Right lobe of liver (tissue), 6 donors: ENCODE results near the gene DST. TPM values are rescaled to one million over a fixed set of nuclear protein-coding genes. Genes with fewer than 3 reads are reported as not detected.

Source experiments
- ATAC-seq, 4 donors: fragments of 200-7000 bp; cut with Tn5 transposase; one replicate each; pipeline ENCODE4 v1.9.1; 2020; ENCODE audit warnings: mild to moderate bottlenecking in 4 of 4, moderate library complexity in 4 of 4
- DNase-seq, 3 donors: peaks; one replicate each; pipeline ENCODE4 v3.0.0-alpha.2; 2020
- H3K27ac ChIP-seq, 3 donors: fragments of 200-600 bp; one replicate each; pipeline ENCODE4 v1.8.0; 2022
- H3K27me3 ChIP-seq, 2 donors: fragments of 200-600 bp; one replicate each; pipeline ENCODE4 v1.8.0; 2022
- H3K36me3 ChIP-seq, 4 donors: fragments of 200-600 bp; sonication (generic) in 1 of 4; one replicate each; pipeline versions ENCODE4 v1.5.1 to v1.8.0; 2017 to 2022; ENCODE audit warnings: control low read depth in 1 of 4
- H3K4me1 ChIP-seq, 4 donors: fragments of 200-600 bp; sonication (generic) in 1 of 4; one replicate each; pipeline versions ENCODE4 v1.5.1 to v1.8.0; 2017 to 2022; ENCODE audit warnings: control low read depth in 1 of 4
- H3K4me3 ChIP-seq, 3 donors: fragments of 200-600 bp; one replicate each; pipeline ENCODE4 v1.8.0; 2022
- H3K9me3 ChIP-seq, 4 donors: fragments of 200-600 bp; sonication (generic) in 1 of 4; one replicate each; pipeline versions ENCODE4 v1.5.1 to v1.8.0; 2017 to 2022; ENCODE audit warnings: control low read depth in 1 of 4
- CTCF ChIP-seq, 4 donors: fragments of 200-600 bp in 3 of 4; fragments of 450-650 bp in 1 of 4; IDR thresholded peaks; one replicate each; pipeline versions ENCODE4 v1.5.1 to v1.8.0; 2016 to 2022; ENCODE audit warnings: antibody characterized with exemption in 4 of 4, mild to moderate bottlenecking in 2 of 4
- POLR2A ChIP-seq: fragments of 450-650 bp; IDR thresholded peaks from one replicate; pipeline ENCODE4 v1.6.1; 2017; ENCODE audit warnings: antibody characterized with exemption, mild to moderate bottlenecking
- WGBS: methylation state at CpG from one replicate; pipeline ENCODE4 v1.1.6; 2018; ENCODE audit warnings: low coverage, low lambda C conversion rate; ENCODE audit not compliant: insufficient coverage; ENCODE audit errors: missing lambda C conversion rate; 5-methylcytosine and 5-hydroxymethylcytosine counted together
- intact Hi-C, 2 donors: fragments of 100-400 bp; cut with DNase I; formaldehyde crosslinking; loops; one replicate each; pipeline versions ENCODE4 v1.11.2 to v1.14.1; 2022
- total RNA-seq, 6 experiments: library from RNA; depleted of rRNA in 2 of 6; stranded (reverse); fragments of >200 nt in 2 of 6; fragmentation: NEBNext Ultra II Directional in 3 of 6; extraction: Animal tissue kit (Norgen Biotek cat#: 25700) in 3 of 6; gene quantifications; one replicate each; pipeline versions ENCODE4 v1.1.0 to v1.2.4, GENCODE V29; 2016 to 2023
- donor health status: DM: no; HTN: yes; CAD: no.
- donor health status: DM: no; HTN: no; CAD: no.
- donor health status: DM: no; HTN: no; CAD: no.
- donor health status: DM: no; HTN: yes; CAD: no.
- donor health status: DM: no; HTN: yes; CAD: no.

The DST gene
- total RNA-seq, 6 experiments from 2014 or later: 92.1 to 207 (median 156) TPM

- H3K36me3 ChIP-seq: peaks cover 0 to 26% (median 7%) of the 10 kb centered on the region in 4 donors
- peak overlapping the region; percentile 4 to 92 (median 89) for H3K27ac ChIP-seq
- 35% methylated on average over 2 of the region's 2 CpGs for WGBS
- no peaks in the 10 kb centered on the region for H3K9me3 ChIP-seq
- peaks cover 0 to 35% (median 13%) of the 10 kb centered on the region in 4 donors for H3K4me1 ChIP-seq
- H3K27me3 ChIP-seq: no peaks in the 10 kb centered on the region
- intact Hi-C loops: no loop called here
- no peak for TF ChIP-seq CTCF (IDR thresholded peaks at IDR 0.05)
- no peak for TF ChIP-seq POLR2A
- ATAC-seq (no peak), DNase-seq (no peak)
- H3K4me3 ChIP-seq: no peak overlapping the region
Observed at GRCh38 chr6:56538851-56539250, 103.8 kb downstream of the DST start.

- Histone ChIP-seq H3K4me1 (peaks cover 0 to 29% (median 11%) of the 10 kb centered on the region in 4 donors), H3K4me3 (no peak overlapping the region), H3K9me3 (no peaks in the 10 kb centered on the region), H3K27ac (no peak overlapping the region), H3K36me3 (peaks cover 0 to 32% (median 11%) of the 10 kb centered on the region in 4 donors), H3K27me3 (no peaks in the 10 kb centered on the region)
- DNase-seq (no peak), ATAC-seq (no peak)
- TF ChIP-seq CTCF (IDR thresholded peaks at IDR 0.05) (no peak), POLR2A (no peak)
- intact Hi-C loops: no loop called here
Observed at GRCh38 chr6:56537223-56537770, 105.4 kb downstream of the DST start.

DNA sequence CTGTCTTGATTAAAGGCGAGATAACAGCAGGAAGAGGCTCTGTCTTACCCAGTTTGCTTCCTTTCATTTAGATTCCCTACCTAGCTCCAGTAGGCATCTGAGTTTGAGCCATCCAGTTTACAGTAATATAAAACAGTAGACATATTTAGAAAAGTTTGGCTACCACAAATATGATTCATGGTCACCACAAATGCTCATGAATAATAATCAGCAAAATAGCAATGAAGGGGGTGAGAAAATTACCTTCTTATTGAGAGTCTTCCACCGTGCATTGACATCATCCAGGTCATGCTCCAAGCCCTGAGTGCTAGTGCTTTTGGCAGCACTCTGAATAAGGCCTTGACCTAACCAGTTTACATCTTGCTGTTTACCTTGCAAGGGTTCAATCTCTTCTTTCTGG lies 106.2 kb downstream of the DST start:
- intact Hi-C loops: no loop called here
- ATAC-seq: peak in 1 of 4 donors; percentile 15

DNA sequence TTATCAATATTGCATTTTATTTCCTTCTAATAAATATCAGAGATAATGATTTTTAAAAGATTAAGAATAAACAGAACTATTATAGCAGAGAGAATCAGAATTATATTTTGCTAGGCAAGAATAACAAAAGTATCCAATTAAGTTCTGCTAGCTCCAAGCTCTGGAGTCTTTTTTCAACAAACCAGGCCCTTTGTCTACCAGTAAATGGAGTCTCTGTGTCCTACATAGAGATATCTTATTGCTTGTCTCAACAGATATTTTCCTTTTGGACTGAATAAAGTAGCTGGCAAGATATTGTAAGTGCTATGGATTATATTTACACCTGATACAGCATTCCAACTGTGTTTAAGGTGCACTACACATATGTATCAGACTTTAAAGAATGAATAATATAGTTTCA lies 107.1 kb downstream of the DST start:
- Histone ChIP-seq H3K27me3 (no peaks in the 10 kb centered on the region), H3K4me3 (no peak overlapping the region), H3K4me1 (peaks cover 0 to 27% (median 7%) of the 10 kb centered on the region in 4 donors), H3K27ac (no peak overlapping the region), H3K36me3 (peaks cover 0 to 47% (median 16%) of the 10 kb centered on the region in 4 donors), H3K9me3 (no peaks in the 10 kb centered on the region)
- ATAC-seq (no peak), DNase-seq (no peak)
- TF ChIP-seq POLR2A: no peak
- no peak for TF ChIP-seq CTCF (IDR thresholded peaks at IDR 0.05)
- intact Hi-C loops: no loop called here

More for the DNA sequence above, 106.2 kb downstream of the DST start:
- H3K9me3 ChIP-seq: no peaks in the 10 kb centered on the region
- no peak overlapping the region for H3K4me3 ChIP-seq
- H3K36me3 ChIP-seq: peaks cover 0 to 40% (median 14%) of the 10 kb centered on the region in 4 donors
- WGBS: 64% methylated on average over 2 of the region's 2 CpGs
- TF ChIP-seq POLR2A (no peak), CTCF (IDR thresholded peaks at IDR 0.05) (no peak)
- no peaks in the 10 kb centered on the region for H3K27me3 ChIP-seq
- DNase-seq: no peak
- no peak overlapping the region for H3K27ac ChIP-seq
- peaks cover 0 to 29% (median 8%) of the 10 kb centered on the region in 4 donors for H3K4me1 ChIP-seq
